ENCODE results near the gene PGLYRP3.

GRCh38 chr1:153352523-153352922 lies 39.8 kb upstream of the PGLYRP3 start:
- peak; percentile 87 to 97 (median 91) for TF ChIP-seq CTCF (IDR thresholded peaks at IDR 0.05 in 2 of 3, conservative IDR thresholded peaks at IDR 0.05 in 1 of 3; ENCODE audit: insufficient read depth in 2 of 3, low read depth in 1 of 3, low read length in 3 of 3)
- no peak for TF ChIP-seq RBM25 (IDR thresholded peaks at IDR 0.05; ENCODE audit: low read depth, low read length, severe bottlenecking)
- no peak for TF ChIP-seq RNF2 (IDR thresholded peaks at IDR 0.05)
- peak; percentile 24; the same call in 1 of the 2 replicates for TF ChIP-seq CREM (IDR thresholded peaks at IDR 0.05; ENCODE audit: low read depth)
- TF ChIP-seq ZNF239 (CRISPR knock-in tag; IDR thresholded peaks at IDR 0.05), result no peak
- no peak for TF ChIP-seq POLR2AphosphoS5 (IDR thresholded peaks at IDR 0.05; ENCODE audit: control insufficient read depth, insufficient read depth, low read depth, low read length)
- no peak for TF ChIP-seq RBBP5 (IDR thresholded peaks at IDR 0.05; ENCODE audit: borderline replicate concordance, insufficient read depth, low read length, poor library complexity, severe bottlenecking)
- no peak for TF ChIP-seq PREB (CRISPR knock-in tag; IDR thresholded peaks at IDR 0.05)
- no peak for TF ChIP-seq ATF3 (IDR thresholded peaks at IDR 0.05)
- no peak for TF ChIP-seq ATF3 (CRISPR knock-in tag; conservative IDR thresholded peaks at IDR 0.05)
- no peak for TF ChIP-seq IRF1 (CRISPR knock-in tag; IDR thresholded peaks at IDR 0.05; ENCODE audit: borderline replicate concordance)

Measured in K562 (cell line).